OCI-LY3 (cell line): ENCODE results near the gene TBATA.

Source experiments
- H2AFZ ChIP-seq: fragments of 200-600, 300-600 bp; shearing (Covaris generic); 2 replicates; pipeline ENCODE4 v1.6.0; 2014; ENCODE audit warnings: antibody characterized with exemption, low read depth, low read length
- H3K27ac ChIP-seq: fragments of 200-600, 300-600 bp; sonication (generic); 2 replicates; pipeline ENCODE4 v1.5.1; 2014; ENCODE audit warnings: mild to moderate bottlenecking, low read length, moderate library complexity, mixed read lengths
- H3K27me3 ChIP-seq: fragments of 200-600, 300-600 bp; sonication (generic); 2 replicates; pipeline ENCODE4 v1.6.1; 2014; ENCODE audit warnings: low read depth, low read length, mixed read lengths
- H3K36me3 ChIP-seq: fragments of 200-600, 300-600 bp; sonication (generic); replicated peaks from 2 replicates; pipeline ENCODE3; 2014; ENCODE audit warnings: low read depth, low read length, mixed read lengths
- H3K4me1 ChIP-seq: fragments of 300-600, 200-600 bp; sonication (generic); 2 replicates; pipeline ENCODE4 v1.6.1; 2014; ENCODE audit warnings: low read length, mixed read lengths
- H3K4me2 ChIP-seq: fragments of 200-600, 300-600 bp; sonication (generic); 2 replicates; pipeline ENCODE4 v1.6.1; 2014; ENCODE audit warnings: low read length, mixed read lengths
- H3K4me3 ChIP-seq: fragments of 300-600, 200-600 bp; sonication (generic); 2 replicates; pipeline ENCODE4 v1.5.1; 2014; ENCODE audit warnings: antibody characterized with exemption, mild to moderate bottlenecking, low read length, moderate library complexity
- H3K79me2 ChIP-seq: fragments of 300-600, 200-600 bp; shearing (Covaris generic); 2 replicates; pipeline ENCODE4 v1.6.1; 2014; ENCODE audit warnings: mild to moderate bottlenecking, low read length, mixed read lengths
- H3K9ac ChIP-seq: fragments of 300-600, 200-600 bp; shearing (Covaris generic); 2 replicates; pipeline ENCODE4 v1.6.0; 2014; ENCODE audit warnings: mild to moderate bottlenecking, low read length, moderate library complexity
- H3K9me3 ChIP-seq: fragments of 200-600, 300-600 bp; shearing (Covaris generic); 2 replicates; pipeline ENCODE4 v1.6.1; 2014; ENCODE audit warnings: low read length, mixed read lengths; ENCODE audit not compliant: insufficient read depth
- H4K20me1 ChIP-seq: fragments of 200-600, 300-600 bp; sonication (generic); 2 replicates; pipeline ENCODE4 v1.6.1; 2016; ENCODE audit warnings: low read length, mixed read lengths; ENCODE audit not compliant: insufficient read depth
- CTCF ChIP-seq: fragments of 200-600, 300-600 bp; sonication (generic); IDR thresholded peaks from 2 replicates; pipeline ENCODE4 v1.5.1; 2014; ENCODE audit warnings: antibody characterized with exemption, low read length, low read depth
- EZH2phosphoT487 ChIP-seq: fragments of 200-600 bp; shearing (Covaris generic); IDR thresholded peaks from 2 replicates; pipeline ENCODE4 v1.6.1; 2018; ENCODE audit warnings: antibody characterized with exemption, mixed run types, low read depth

The TBATA gene

DNA sequence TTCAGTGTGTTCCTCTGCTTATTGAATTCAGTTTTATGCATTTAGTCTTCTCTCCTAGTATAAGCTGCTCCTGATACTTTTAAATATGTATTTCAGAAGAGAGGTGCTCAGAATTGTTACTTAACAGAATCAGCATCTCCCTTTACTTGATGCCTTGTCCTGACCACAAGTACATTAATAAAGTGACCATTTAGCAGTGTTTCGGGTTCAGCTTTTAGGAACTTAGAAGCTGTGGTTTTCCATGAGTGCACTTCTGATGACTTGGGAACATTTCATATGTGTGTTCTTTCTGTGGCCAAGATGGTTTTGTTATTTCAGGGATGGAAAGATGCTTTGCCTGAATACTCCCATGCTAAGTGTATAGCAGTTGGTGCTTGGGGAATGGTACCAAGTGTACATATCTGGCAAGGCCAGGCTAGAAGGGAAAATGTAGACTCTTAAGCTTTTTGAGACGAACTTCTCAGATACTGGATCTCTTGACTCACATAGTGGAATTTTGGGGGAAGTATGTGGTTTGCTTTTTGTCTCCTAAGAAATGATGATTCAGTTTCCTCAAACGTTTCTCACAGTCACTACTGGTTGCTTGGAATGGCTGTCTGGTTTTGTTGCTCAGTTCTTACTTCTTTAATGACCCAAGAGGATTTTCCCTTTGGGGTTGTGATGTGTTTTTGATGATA, 47.8 kb upstream of the TBATA start:
- H3K4me3 ChIP-seq = no peak overlapping the region
- no peaks in the 10 kb centered on the region for H4K20me1 ChIP-seq
- no peak overlapping the region for H3K4me2 ChIP-seq
- no peaks in the 10 kb centered on the region for H3K4me1 ChIP-seq
- H3K27me3 ChIP-seq = no peaks in the 10 kb centered on the region
- H3K79me2 ChIP-seq = no peaks in the 10 kb centered on the region
- TF ChIP-seq CTCF (no peak), EZH2phosphoT487 (no peak)
- no peak overlapping the region for H3K27ac ChIP-seq
- no peak overlapping the region for H2AFZ ChIP-seq
- peaks cover 3% of the 10 kb centered on the region for H3K36me3 ChIP-seq
- H3K9ac ChIP-seq = no peak overlapping the region
- no peaks in the 10 kb centered on the region for H3K9me3 ChIP-seq

DNA sequence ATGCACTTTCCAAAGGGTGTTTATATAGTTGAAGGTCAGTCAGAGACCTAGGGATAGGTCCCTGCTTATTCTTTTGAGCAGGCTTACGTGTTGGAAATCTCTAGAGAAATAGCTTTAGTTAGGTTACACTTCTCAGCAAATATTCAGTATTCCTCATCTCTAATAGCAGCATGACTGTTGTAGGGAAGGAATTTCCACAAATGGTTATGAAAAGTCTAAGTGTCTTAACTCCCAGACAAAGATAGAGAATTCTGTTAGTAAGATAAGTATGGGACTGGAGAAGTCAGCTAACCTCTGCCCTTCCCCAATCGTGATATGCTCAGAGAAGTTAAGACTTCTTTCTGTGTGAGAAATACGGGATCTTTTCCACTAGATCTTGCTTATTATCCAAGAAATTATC, 47.0 kb upstream of the TBATA start:
- Histone ChIP-seq H3K36me3 (no peaks in the 10 kb centered on the region), H3K9ac (no peak overlapping the region), H3K4me3 (no peak overlapping the region), H2AFZ (no peak overlapping the region), H3K27ac (no peak overlapping the region), H3K4me2 (no peak overlapping the region), H3K79me2 (no peaks in the 10 kb centered on the region), H3K27me3 (no peaks in the 10 kb centered on the region), H3K4me1 (no peaks in the 10 kb centered on the region), H3K9me3 (no peaks in the 10 kb centered on the region), H4K20me1 (no peaks in the 10 kb centered on the region)
- TF ChIP-seq CTCF (no peak), EZH2phosphoT487 (no peak)

DNA sequence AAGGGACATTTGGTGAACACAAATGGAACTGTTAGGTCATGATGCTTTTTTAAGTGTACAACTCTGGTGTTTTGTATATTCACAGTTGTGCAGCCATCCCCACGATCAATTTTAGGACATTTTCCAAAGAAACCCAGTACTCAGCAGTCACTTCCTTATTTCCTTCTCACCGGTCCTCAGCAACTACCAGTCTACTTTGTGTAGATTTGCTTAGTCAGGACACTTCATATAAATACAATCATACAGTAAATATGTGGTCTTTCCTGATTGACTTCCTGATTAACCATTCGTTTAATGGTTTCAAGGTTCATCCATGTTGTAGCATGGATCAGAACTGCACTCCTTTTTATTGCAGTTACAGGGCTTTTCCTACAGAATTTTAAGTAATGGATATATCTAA, 45.0 kb upstream of the TBATA start:
- Histone ChIP-seq H3K27ac (no peak overlapping the region), H3K9me3 (no peaks in the 10 kb centered on the region), H3K4me3 (no peak overlapping the region), H3K4me1 (no peaks in the 10 kb centered on the region), H2AFZ (no peak overlapping the region), H4K20me1 (no peaks in the 10 kb centered on the region), H3K36me3 (no peaks in the 10 kb centered on the region), H3K4me2 (no peak overlapping the region), H3K79me2 (no peaks in the 10 kb centered on the region), H3K27me3 (no peaks in the 10 kb centered on the region), H3K9ac (no peak overlapping the region)
- TF ChIP-seq EZH2phosphoT487 (no peak), CTCF (no peak)

DNA sequence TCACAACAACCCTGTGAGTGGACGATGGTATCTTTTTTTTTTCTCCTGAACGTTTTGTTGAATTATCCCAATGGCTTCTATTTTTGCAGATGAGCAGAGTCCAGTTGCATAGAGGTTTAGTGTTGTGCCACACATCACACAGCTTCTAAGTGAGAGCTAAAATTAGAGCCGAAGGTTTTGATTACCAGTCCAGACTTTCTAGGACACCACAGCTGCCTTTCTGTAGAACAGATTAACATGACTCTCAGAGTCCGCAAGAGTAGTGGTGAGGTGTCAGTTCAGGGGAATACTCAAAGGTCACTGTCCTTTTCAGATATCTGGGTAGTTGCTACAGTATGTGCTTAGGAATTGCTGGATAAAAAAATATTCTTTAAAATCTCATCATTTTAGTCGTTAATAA, 44.4 kb upstream of the TBATA start:
- H3K9me3 ChIP-seq = no peaks in the 10 kb centered on the region
- H4K20me1 ChIP-seq = no peaks in the 10 kb centered on the region
- H3K4me3 ChIP-seq = no peak overlapping the region
- no peaks in the 10 kb centered on the region for H3K27me3 ChIP-seq
- H3K9ac ChIP-seq = no peak overlapping the region
- H3K27ac ChIP-seq = no peak overlapping the region
- no peaks in the 10 kb centered on the region for H3K36me3 ChIP-seq
- no peak overlapping the region for H2AFZ ChIP-seq
- H3K4me2 ChIP-seq = no peak overlapping the region
- no peaks in the 10 kb centered on the region for H3K4me1 ChIP-seq
- H3K79me2 ChIP-seq = no peaks in the 10 kb centered on the region
- TF ChIP-seq CTCF (no peak), EZH2phosphoT487 (no peak)
